C4-2B (cell line): ENCODE data around the gene C3orf33.
A peak's percentile ranks its signal among the peaks of the same experiment; 100 is the strongest.
"Not testable (repeated sequence)": the region's sequence is repeated elsewhere in the genome, so short reads cannot be mapped to it uniquely, and the experiment has no call there.

Experiments used
- H3K27ac ChIP-seq: fragments of 450-650 bp; 2 replicates; pipeline ENCODE4 v1.5.1; 2017
- ZFX ChIP-seq: fragments of 450-650 bp; IDR thresholded peaks from 2 replicates; pipeline ENCODE4 v1.6.1; 2017
- TF ChIP-seq, protein P1 (sequence below): fragments of 450-650 bp; conservative IDR thresholded peaks from 2 replicates; pipeline ENCODE4 v1.5.1; 2017; ENCODE audit warnings: mild to moderate bottlenecking

The C3orf33 gene, protein sequence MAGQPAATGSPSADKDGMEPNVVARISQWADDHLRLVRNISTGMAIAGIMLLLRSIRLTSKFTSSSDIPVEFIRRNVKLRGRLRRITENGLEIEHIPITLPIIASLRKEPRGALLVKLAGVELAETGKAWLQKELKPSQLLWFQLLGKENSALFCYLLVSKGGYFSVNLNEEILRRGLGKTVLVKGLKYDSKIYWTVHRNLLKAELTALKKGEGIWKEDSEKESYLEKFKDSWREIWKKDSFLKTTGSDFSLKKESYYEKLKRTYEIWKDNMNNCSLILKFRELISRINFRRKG

DNA sequence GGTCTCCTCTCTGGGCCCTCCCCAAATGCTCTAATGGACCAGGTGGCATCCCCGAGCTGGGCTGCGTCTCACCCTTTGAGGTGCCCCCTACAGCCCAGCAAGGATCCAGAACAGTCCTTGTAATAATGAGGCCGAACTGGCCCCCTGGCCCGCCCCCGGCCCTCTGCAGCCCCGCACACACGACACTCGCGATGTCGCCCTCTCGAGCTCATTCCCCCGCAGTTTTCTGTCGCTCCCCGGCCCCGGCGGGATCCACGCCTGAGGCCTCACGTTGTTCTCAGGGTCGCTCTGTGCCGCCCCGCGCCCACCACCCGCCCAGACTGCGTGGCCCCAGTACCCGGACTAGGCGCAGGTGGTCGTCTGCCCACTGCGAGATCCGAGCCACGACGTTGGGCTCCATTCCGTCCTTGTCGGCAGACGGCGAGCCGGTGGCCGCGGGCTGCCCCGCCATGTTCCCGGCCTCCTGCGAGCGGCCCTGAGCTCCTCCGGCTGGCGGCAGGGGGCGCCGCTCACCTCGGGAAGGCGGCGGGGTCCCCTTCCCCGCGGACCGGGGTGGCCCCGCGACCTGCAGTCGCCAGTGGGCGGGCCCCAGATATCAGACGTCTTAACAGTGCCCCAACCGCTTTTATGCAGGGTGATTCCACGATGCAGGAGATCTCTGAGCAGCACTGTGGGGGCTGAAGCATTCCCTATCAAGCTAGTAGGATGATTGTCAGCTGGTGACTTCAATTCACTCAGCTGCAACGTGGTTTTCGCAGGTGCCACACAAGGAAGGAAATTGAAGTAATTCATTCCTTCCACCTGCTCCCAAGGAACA, at the start of gene C3orf33:
TSS of gene C3orf33 (minus strand) at position 477 of the 817 bp plus-strand sequence. CDS start at position 451, 26 bp downstream.
- TF ChIP-seq ZFX = peak; percentile 95
- TF ChIP-seq, protein P1, sequence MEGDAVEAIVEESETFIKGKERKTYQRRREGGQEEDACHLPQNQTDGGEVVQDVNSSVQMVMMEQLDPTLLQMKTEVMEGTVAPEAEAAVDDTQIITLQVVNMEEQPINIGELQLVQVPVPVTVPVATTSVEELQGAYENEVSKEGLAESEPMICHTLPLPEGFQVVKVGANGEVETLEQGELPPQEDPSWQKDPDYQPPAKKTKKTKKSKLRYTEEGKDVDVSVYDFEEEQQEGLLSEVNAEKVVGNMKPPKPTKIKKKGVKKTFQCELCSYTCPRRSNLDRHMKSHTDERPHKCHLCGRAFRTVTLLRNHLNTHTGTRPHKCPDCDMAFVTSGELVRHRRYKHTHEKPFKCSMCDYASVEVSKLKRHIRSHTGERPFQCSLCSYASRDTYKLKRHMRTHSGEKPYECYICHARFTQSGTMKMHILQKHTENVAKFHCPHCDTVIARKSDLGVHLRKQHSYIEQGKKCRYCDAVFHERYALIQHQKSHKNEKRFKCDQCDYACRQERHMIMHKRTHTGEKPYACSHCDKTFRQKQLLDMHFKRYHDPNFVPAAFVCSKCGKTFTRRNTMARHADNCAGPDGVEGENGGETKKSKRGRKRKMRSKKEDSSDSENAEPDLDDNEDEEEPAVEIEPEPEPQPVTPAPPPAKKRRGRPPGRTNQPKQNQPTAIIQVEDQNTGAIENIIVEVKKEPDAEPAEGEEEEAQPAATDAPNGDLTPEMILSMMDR = peak; percentile 100
- H3K27ac ChIP-seq = peak within 1 kb of the TSS; percentile 84

DNA sequence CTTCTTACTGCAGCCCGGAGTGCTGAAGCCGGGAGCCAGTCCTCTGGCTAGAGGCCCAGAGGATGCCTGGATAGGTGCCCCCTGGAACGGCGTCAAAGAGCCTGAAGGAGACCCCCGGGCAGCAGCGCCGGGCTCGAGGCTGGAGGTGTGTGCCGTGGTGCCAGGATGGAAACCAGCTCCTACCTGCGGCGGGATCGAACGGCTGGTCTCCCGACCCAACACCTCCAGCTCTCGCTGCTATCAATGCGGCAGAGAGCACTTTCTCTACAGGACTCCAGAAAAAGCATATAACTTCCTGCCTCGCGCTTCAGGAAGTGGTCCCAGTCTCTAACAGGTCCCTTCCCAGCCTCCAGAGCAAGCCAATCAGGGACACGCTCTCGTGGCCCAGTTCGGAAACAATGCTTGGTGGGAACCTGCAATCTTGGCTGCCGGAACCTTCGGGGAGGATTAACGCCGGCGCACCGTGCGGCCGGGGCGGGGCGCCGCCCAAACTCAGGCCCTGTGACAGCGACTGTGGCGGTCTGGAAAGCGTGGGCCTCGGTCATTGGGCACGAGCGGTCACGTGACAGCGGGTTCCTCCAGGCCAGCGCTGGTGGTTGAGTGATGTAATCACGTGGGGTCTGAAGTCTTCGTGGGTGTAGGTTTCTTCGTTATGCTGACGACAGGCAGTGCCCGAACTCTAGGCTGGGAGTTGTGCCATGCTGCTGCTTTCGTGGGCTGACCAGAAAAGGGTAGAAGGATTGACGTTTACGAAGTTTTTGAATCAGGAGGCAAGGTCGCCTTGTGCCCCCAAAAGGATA, 48.3 kb upstream of the C3orf33 start, which contains the start of gene SLC33A1:
TSS of gene SLC33A1 (minus strand) at position 287 of the 800 bp plus-strand sequence. CDS start 430 bp downstream, outside the sequence.
- TF ChIP-seq, protein P1 = no peak
- TF ChIP-seq ZFX = no peak; the same call in 1 of the 2 replicates
- peak within 1 kb of the TSS; percentile 91 for H3K27ac ChIP-seq

DNA sequence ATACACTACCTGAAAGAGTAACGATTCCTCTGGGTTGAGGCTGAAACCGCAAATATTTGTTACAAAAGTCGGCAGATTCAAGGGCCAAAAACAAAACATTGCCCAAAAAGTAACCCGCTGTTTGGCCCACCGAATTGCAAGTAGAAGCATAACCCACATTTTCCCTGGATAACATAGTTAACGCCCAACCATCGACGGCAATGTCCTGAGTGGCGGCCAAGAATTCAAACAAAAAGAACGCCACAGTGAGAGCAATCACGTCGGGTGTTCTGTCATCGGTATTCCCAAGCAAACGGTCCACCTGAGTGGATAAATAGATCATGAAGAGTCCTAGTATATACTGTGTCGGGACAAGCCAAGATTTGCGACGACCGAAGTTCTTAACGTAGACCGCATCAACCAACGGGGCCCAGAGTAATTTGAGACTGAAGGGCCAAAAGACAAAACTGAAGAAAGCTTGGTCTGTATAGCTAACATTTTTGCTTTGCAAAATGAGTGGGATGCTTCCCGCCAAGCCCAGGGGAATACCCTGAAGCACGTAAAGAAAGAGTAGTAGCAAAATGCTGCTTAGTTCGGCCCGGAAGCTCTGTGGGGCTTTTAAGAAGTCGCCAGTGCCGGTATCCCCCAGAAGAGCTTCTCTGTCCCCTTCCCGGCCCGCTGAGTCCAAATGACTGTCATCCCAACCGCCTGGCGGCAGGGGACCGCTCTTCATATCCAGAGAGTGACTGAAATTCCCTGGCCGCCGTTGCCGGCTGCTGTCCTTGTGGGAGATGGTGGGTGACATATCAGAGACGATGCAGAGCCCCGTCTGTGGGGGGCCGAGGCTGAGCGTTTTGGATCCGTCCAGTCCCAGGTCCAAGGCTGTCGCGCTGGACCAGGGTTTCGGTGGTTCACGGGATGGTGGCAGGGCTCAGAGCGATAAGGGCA, 47.4 kb upstream of the C3orf33 start:
- TF ChIP-seq, protein P1 = no peak; the same call in 1 of the 2 replicates
- peak; percentile 36; the same call in 1 of the 2 replicates for TF ChIP-seq ZFX
- peak overlapping the region; percentile 91 for H3K27ac ChIP-seq

DNA sequence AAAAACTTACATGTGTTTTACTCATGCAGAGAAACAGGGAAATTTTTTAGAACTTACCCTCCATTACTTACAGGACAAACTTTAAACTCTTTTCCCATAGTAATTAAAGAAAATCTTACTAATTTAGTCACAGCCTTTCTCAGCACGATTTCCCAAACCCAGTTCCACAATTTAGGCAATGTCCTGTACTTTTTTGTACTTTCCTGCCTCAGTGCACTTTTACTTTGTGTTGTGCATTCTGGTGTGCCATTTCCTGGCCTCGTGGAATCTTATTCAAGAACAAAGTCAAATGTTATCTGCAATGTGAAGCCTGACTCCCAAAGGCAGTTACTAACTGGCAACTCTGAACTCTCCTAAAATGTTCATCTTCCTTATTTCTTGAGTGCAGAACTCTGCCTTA, 46.3 kb upstream of the C3orf33 start:
- TF ChIP-seq, protein P1 = no peak
- TF ChIP-seq ZFX = no peak
- H3K27ac ChIP-seq = no peak overlapping the region

DNA sequence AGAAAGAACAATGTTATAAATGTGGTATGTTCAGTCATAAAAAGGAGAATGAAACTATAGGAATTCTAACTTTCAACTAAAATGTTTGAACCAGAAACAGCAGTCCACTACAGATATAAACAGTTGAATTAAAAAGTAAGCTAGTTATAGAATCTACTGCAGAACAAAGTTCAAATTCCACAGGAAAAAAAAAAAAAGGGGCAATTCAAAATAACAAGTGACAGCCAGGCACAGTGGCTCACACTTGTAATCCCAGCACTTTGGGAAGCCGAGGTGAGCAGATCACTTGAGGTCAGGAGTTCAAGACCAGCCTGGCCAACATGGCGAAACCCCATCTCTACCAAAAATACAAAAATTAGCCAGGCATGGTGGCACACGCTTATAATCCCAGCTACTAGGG, 43.3 kb upstream of the C3orf33 start:
- not testable (repeated sequence) for H3K27ac ChIP-seq

DNA sequence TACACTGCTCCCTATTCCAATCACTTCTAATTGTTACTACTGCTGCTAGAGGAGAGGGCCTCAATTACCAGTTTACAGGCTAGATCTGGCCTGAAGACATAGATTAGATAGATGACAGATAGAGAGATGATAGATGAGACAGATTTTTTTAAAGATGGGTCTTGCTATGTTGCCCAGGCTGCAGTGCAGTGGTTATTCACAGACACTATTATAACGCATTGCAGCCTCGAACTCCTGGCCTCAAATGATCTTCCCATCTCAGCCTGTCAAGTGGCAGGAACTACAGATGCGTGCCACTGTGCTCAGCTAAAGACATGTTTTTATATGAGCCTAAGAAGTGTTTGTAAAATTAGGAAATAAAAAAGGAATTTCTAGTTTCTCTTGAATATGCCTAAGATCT, 41.9 kb upstream of the C3orf33 start:
- no peak for TF ChIP-seq ZFX
- TF ChIP-seq, protein P1 = no peak
- H3K27ac ChIP-seq = no peak overlapping the region
